ENCODE results near the gene JMJD1C.

Gene JMJD1C

DNA sequence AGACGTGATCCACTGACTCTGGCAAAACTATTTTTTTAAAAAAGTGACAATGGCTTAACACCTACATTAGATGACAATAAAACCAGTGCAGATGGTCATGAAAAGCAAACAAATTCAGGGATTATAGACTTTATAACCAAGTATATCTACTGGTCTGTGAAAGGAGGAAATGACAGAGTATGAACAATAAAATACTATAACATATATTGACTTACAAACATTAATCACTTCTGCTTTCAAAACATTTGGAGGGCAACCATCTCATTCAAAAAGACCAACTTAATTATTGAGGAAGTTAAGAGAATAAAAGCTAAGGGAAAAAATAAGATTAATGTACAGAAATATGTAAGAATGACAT, 34.8 kb downstream of the JMJD1C start:
- Histone ChIP-seq H3K27me3 (no peaks in the 10 kb centered on the region), H3K4me3 (ENCODE audit: low read depth, low read length) (no peak overlapping the region), H3K9me3 (no peaks in the 10 kb centered on the region), H3K4me1 (no peaks in the 10 kb centered on the region; the same call in none of the 2 replicates), H3K36me3 (no peaks in the 10 kb centered on the region)
- TF ChIP-seq, protein P1, sequence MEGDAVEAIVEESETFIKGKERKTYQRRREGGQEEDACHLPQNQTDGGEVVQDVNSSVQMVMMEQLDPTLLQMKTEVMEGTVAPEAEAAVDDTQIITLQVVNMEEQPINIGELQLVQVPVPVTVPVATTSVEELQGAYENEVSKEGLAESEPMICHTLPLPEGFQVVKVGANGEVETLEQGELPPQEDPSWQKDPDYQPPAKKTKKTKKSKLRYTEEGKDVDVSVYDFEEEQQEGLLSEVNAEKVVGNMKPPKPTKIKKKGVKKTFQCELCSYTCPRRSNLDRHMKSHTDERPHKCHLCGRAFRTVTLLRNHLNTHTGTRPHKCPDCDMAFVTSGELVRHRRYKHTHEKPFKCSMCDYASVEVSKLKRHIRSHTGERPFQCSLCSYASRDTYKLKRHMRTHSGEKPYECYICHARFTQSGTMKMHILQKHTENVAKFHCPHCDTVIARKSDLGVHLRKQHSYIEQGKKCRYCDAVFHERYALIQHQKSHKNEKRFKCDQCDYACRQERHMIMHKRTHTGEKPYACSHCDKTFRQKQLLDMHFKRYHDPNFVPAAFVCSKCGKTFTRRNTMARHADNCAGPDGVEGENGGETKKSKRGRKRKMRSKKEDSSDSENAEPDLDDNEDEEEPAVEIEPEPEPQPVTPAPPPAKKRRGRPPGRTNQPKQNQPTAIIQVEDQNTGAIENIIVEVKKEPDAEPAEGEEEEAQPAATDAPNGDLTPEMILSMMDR (IDR thresholded peaks at IDR 0.05; ENCODE audit: low read depth, low read length), result no peak
- DNase-seq, result no peak

DNA sequence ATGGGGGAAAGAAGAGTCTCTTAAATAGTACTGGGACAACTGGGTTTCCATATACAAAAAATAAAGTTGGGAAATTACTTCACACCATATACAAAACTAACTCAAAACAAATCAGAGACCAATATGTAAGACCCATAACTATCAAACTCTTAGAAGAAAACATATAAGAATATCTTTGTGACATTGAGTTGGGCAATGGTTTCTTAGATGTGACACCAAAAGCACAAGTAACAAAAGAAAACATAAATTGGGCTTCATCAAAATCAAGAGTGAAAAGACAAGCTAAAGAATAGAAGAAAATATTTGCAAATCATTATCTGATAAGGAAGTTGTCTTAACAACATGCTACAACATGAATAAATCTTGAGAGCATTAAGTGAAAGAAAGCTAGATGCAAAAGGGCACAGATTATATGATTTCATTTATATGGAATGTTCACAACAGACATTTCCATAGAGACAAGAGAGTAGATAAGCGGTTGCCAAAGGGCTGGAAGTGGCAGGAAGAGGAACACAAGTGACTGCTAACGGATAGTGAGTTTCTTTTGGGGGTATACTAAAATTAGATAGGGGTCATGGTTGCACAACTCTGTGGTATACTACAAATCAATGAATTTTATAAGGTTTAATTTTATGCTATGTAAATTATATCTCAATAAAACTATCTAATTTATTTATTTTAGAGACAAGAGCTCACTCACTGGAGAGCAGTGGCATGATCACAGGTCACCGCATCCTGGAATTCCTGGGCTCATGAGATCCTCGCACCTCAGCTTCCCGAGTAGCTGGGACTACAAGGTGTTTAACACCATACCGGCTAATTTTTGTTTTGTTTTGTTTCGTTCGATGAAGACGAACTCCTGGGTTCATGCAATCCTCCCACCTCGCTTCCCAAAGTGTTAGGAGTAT, 35.4 kb downstream of the JMJD1C start:
- Histone ChIP-seq H3K36me3 (no peaks in the 10 kb centered on the region), H3K4me3 (ENCODE audit: low read depth, low read length) (no peak overlapping the region), H3K27me3 (no peaks in the 10 kb centered on the region), H3K9me3 (no peaks in the 10 kb centered on the region), H3K4me1 (no peaks in the 10 kb centered on the region; the same call in none of the 2 replicates)
- no peak for DNase-seq
- TF ChIP-seq, protein P1 (IDR thresholded peaks at IDR 0.05; ENCODE audit: low read depth, low read length), result no peak

DNA sequence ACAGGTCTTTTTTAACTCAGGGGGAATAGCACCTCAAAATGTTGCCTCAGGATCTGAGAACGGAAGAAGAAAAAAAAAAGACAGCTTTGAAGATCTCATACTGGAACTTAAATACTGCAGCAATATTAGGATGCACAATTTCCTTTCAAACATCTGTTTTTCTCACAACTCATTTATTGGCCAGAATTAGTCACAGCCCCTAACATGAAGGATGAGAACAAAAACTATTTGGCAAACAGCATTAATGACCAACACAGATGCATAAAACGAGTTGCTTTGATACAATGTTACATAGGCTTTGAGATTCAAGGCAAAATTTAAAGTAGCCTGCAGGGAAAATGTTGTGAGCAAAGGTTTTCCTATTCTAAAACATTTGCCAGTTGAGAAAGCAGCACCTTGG, 36.5 kb downstream of the JMJD1C start:
- no peak for DNase-seq
- no peaks in the 10 kb centered on the region; the same call in none of the 2 replicates for H3K4me1 ChIP-seq
- TF ChIP-seq, protein P1 (IDR thresholded peaks at IDR 0.05; ENCODE audit: low read depth, low read length), result no peak
- no peaks in the 10 kb centered on the region for H3K36me3 ChIP-seq
- no peaks in the 10 kb centered on the region for H3K9me3 ChIP-seq
- H3K4me3 ChIP-seq (ENCODE audit: low read depth, low read length), result no peak overlapping the region
- no peaks in the 10 kb centered on the region for H3K27me3 ChIP-seq

DNA sequence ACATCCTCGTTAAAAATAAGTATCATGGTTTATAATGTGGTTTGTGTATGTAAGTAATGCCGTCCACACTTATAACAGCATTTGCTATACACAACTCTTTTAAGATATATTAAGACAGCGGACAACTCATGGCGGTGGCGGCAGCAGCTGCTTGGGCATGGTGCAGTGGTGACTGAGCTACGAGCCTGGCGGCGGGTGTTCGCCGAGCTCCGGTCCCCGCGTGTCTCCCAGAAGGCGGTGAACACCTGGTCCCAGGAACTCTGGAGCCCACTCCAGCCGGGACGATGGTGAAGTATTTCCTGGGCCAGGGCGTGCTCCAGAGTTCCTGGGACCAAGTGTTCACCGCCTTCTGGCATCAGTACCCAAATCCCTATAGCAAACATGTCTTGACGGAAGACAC, 38.8 kb downstream of the JMJD1C start:
- TF ChIP-seq, protein P1 (IDR thresholded peaks at IDR 0.05; ENCODE audit: low read depth, low read length), result no peak
- no peaks in the 10 kb centered on the region; the same call in none of the 2 replicates for H3K4me1 ChIP-seq
- H3K4me3 ChIP-seq (ENCODE audit: low read depth, low read length), result no peak overlapping the region
- no peaks in the 10 kb centered on the region for H3K36me3 ChIP-seq
- H3K27me3 ChIP-seq, result no peaks in the 10 kb centered on the region
- no peak for DNase-seq
- H3K9me3 ChIP-seq, result no peaks in the 10 kb centered on the region

DNA sequence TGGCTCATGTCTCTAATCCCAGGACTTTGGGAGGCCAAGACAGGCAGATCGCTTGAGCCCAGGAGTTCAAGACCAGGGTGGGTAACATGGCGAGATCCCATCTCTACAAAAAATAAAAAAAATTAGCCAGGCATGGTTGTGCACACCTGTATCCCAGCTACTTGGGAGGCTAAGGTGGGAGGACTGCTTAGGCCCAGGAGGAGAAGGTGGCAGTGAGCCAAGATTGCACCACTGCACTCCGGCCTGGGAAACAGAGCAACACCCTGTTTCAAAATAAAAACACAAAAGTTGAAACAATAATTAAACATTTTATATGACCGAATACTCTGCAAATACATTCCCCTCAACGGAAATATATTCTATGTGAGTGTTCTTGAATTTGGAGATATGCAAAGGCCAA, 40.3 kb downstream of the JMJD1C start:
- TF ChIP-seq, protein P1 (IDR thresholded peaks at IDR 0.05; ENCODE audit: low read depth, low read length), result no peak
- H3K4me1 ChIP-seq, result no peaks in the 10 kb centered on the region; the same call in 1 of the 2 replicates
- no peak for DNase-seq
- no peaks in the 10 kb centered on the region for H3K9me3 ChIP-seq
- no peak overlapping the region for H3K4me3 ChIP-seq (ENCODE audit: low read depth, low read length)
- H3K36me3 ChIP-seq, result no peaks in the 10 kb centered on the region
- no peaks in the 10 kb centered on the region for H3K27me3 ChIP-seq

DNA sequence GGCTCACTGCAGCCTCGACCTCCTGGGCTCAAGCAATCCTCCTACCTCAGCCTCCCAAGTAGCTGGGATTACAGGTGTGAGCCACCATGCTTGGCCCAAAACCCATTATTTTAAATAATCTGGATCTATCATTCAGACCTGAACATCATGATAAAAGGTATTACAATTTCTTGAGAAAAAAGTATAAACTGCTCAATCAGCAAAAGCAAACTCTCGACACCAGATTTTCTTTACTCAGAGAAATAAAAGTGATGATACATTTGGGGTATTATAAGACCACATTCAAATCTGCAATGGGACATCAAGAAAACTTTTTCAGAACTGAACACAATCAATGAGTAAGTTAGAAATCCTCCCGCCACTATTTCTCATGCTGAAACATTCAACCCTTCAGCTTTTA, 41.2 kb downstream of the JMJD1C start:
- DNase-seq, result no peak
- Histone ChIP-seq H3K4me1 (no peaks in the 10 kb centered on the region; the same call in 1 of the 2 replicates), H3K36me3 (no peaks in the 10 kb centered on the region), H3K4me3 (ENCODE audit: low read depth, low read length) (no peak overlapping the region), H3K9me3 (no peaks in the 10 kb centered on the region), H3K27me3 (no peaks in the 10 kb centered on the region)
- TF ChIP-seq, protein P1 (IDR thresholded peaks at IDR 0.05; ENCODE audit: low read depth, low read length), result no peak
